Measurements from ENCODE around the gene MAPKAPK5. TPM values are rescaled to one million over a fixed set of nuclear protein-coding genes. Genes with fewer than 3 reads are reported as not detected.

MAPKAPK5 gene
- total and polyA plus RNA-seq, 9 of the 15 experiments (the other 6 are each of a cell fraction or from before 2014, with no cell fraction given): 11.6 to 72.1 (median 60.4) TPM

- POLR2A ChIA-PET: interaction anchor here (0.6 to 0.9 kb wide), 3 partner anchors 8 to 578 kb away, joined by 3 read pairs; no protein-coding TSS in a partner anchor
- no TSS peak for BruUV-seq (replicated peaks)
- CTCF ChIA-PET (ENCODE audit: low intra/inter-chr PET ratio): no interaction called here
- intact Hi-C loops (cut with micrococcal nuclease): no loop called here
- Histone ChIP-seq H3K27ac (ENCODE audit: extremely low read depth, low read depth, low read length) (no peak overlapping the region), H3K4me2 (ENCODE audit: insufficient read depth, low read length) (no peak overlapping the region), H3K36me3 (ENCODE audit: control insufficient read depth, insufficient read depth, low read length) (peaks cover 4% of the 10 kb centered on the region; the same call in 1 of the 3 replicates), H3K9ac (ENCODE audit: insufficient read depth in 1 of 2, low read depth in 2 of 2, low read length in 2 of 2) (no peak overlapping the region), H3K4me1 (replicated peaks in 1 of 2; ENCODE audit: control insufficient read depth in 2 of 2, insufficient read depth in 2 of 2, low read length in 2 of 2) (no peaks in the 10 kb centered on the region), H3K79me2 (ENCODE audit: control insufficient read depth, insufficient read depth, low read length) (no peaks in the 10 kb centered on the region), H3K9me3 (replicated peaks; ENCODE audit: control insufficient read depth, insufficient read depth, low read depth, low read length) (no peaks in the 10 kb centered on the region), H3K9me1 (ENCODE audit: control insufficient read depth, insufficient read depth, low read length) (no peaks in the 10 kb centered on the region), H3K4me3 (no peak overlapping the region), H2AFZ (ENCODE audit: low read depth, low read length) (no peak overlapping the region), H3K27me3 (ENCODE audit: control insufficient read depth in 2 of 2, insufficient read depth in 2 of 2, low read length in 2 of 2) (no peaks in the 10 kb centered on the region), H4K20me1 (replicated peaks; ENCODE audit: control insufficient read depth, insufficient read depth, low read length) (no peaks in the 10 kb centered on the region)
- TF ChIP-seq TRIM28 (IDR thresholded peaks at IDR 0.05) (no peak), TGIF2 (CRISPR knock-in tag; IDR thresholded peaks at IDR 0.05) (no peak), E2F5 (CRISPR knock-in tag; IDR thresholded peaks at IDR 0.05) (no peak), ZFP30 (CRISPR knock-in tag; IDR thresholded peaks at IDR 0.05; ENCODE audit: borderline replicate concordance) (no peak), RAD21 (CRISPR knock-in tag; conservative IDR thresholded peaks at IDR 0.05 in 1 of 2, IDR thresholded peaks at IDR 0.05 in 1 of 2) (no peak), MYC (IDR thresholded peaks at IDR 0.05; ENCODE audit: low read depth, low read length) (no peak), MYC (CRISPR knock-in tag; IDR thresholded peaks at IDR 0.05; ENCODE audit: borderline replicate concordance, low read depth) (no peak), STAT5B (CRISPR knock-in tag; IDR thresholded peaks at IDR 0.05) (no peak), NFYB (IDR thresholded peaks at IDR 0.05; ENCODE audit: extremely low read depth, insufficient read length) (no peak), BMI1 (IDR thresholded peaks at IDR 0.05; ENCODE audit: low read length) (no peak), GABPB1 (CRISPR knock-in tag; IDR thresholded peaks at IDR 0.05) (no peak), NCOA6 (IDR thresholded peaks at IDR 0.05) (no peak)
- DNase-seq (ENCODE audit: extremely low read depth in 1 of 4, low spot score in 3 of 4) (no peak), ATAC-seq (no peak), FAIRE-seq (no peak)
- 31% methylated on average over 3 of the region's 4 CpGs for WGBS (ENCODE audit: insufficient coverage, low coverage, missing lambda C conversion rate)
- in situ Hi-C loops (cut with MboI): no loop called here
Measured at GRCh38 chr12:111806304-111806703, 35.7 kb upstream of the MAPKAPK5 start.
